Measurements from ENCODE around the gene LRRC74B. TPM values are rescaled to one million over a fixed set of nuclear protein-coding genes. Genes with fewer than 3 reads are reported as not detected.
A peak's percentile ranks its signal among the peaks of the same experiment; 100 is the strongest.

The LRRC74B gene
- total RNA-seq, 1 donor from 2014 or later = not detected

DNA sequence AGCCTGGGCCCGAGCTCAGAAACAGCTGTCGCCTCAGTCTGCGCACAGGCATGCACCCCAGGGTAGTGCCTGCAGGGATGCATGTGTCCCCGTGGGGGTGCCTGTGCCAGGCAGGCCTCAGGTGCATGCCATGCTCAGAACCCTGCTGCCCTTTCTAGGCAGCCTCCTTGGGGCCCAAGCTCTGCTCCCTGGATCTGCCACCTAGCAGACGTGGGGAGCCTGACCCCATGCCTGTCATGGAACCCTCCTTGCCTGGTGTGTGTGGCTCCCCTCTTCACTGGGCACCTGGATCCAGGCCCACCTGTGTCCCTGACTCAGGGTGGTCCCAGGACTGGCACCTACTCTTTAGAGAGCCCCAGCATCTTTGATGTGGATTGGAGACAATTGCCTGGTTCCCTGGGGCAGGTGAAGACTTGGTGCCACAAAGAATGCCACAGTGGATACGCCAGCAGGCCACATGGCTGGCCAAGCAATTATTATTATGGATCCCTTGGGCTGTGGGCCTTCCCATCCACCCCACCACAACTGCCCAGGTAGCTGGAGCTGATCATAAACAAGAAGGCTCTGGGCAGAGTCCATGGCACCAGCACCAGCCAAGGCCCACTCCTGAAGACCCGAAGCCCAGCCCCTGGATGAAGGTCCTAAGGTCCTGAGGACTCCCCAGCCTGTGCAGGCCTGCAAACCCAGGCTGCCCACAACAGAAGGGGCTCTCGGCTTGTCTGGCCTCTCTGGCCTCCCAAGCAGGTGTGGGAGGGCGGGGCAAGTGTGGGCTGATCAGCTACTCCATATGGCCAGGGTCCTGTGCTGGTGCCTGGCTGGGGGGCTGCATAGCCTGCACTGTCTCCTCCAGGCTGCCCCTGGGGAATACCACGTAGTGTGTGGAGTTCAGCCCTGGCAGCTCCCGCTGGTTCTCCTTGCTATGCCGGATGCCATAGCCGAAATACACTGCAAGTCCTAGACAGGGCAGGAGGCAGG, 17.2 kb upstream of the LRRC74B start:
- no peak for FAIRE-seq
- DNase-seq (ENCODE audit: low read depth) = no peak
- Histone ChIP-seq H3K36me3 (ENCODE audit: control insufficient read depth, insufficient read depth, low read length) (no peaks in the 10 kb centered on the region), H3K27me3 (ENCODE audit: control insufficient read depth, insufficient read depth, low read length) (peaks cover 2% of the 10 kb centered on the region), H3K4me3 (ENCODE audit: low read depth, low read length) (no peak overlapping the region)
- TF ChIP-seq, protein P1, sequence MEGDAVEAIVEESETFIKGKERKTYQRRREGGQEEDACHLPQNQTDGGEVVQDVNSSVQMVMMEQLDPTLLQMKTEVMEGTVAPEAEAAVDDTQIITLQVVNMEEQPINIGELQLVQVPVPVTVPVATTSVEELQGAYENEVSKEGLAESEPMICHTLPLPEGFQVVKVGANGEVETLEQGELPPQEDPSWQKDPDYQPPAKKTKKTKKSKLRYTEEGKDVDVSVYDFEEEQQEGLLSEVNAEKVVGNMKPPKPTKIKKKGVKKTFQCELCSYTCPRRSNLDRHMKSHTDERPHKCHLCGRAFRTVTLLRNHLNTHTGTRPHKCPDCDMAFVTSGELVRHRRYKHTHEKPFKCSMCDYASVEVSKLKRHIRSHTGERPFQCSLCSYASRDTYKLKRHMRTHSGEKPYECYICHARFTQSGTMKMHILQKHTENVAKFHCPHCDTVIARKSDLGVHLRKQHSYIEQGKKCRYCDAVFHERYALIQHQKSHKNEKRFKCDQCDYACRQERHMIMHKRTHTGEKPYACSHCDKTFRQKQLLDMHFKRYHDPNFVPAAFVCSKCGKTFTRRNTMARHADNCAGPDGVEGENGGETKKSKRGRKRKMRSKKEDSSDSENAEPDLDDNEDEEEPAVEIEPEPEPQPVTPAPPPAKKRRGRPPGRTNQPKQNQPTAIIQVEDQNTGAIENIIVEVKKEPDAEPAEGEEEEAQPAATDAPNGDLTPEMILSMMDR (IDR thresholded peaks at IDR 0.05; ENCODE audit: insufficient read depth, low read length, severe bottlenecking) = no peak

DNA sequence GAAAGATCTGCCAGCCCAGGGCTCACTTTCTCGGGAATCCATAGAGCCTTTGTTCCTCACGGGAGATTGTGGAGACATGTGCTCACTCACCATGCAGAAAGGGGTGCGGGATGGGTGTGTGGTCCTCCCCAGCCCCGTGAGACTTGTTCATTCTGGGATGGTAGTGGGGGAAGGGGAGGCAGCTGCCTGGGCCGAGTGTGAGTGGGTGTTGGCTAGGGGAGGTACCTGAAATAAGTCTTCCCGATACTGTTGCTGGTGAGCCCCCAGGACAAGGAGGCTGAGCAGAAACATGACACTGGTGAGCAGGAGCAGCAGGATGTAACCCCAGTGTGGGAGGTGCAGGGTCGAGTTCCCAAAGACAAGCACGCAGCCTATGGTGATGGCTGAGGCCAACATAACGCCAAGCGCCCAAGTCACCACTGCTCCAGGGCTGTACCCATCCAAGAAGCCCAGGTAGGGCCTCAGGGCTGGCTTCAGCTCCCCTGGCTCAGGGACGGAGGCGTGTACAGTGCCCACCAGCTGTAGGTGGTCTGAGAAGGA, 16.2 kb upstream of the LRRC74B start:
- no peak for FAIRE-seq
- TF ChIP-seq, protein P1 (IDR thresholded peaks at IDR 0.05; ENCODE audit: insufficient read depth, low read length, severe bottlenecking) = no peak
- H3K27me3 ChIP-seq (ENCODE audit: control insufficient read depth, insufficient read depth, low read length) = peaks cover 2% of the 10 kb centered on the region
- no peak for DNase-seq (ENCODE audit: low read depth)
- H3K4me3 ChIP-seq (ENCODE audit: low read depth, low read length) = no peak overlapping the region
- H3K36me3 ChIP-seq (ENCODE audit: control insufficient read depth, insufficient read depth, low read length) = no peaks in the 10 kb centered on the region

DNA sequence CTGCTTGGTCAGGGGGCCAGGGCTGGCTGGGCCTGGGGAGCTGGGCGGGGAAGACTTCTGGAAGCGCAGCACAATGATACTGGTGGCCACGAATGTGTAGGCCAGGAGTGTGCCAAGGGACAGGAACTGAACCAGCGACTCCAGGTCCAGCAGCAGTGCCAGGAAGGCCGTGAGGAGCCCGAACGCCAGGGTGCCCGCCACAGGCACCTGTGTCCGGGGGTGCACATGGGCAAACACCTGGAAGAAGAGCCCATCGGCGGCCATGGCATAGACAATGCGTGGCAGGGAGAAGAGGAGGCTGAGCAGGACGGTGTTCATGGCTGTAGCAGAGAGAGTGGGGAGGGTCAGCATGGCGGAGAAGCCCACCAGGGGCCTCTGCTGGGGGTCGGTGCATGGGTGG, 15.7 kb upstream of the LRRC74B start:
- DNase-seq (ENCODE audit: low read depth) (no peak), FAIRE-seq (no peak)
- TF ChIP-seq, protein P1 (IDR thresholded peaks at IDR 0.05; ENCODE audit: insufficient read depth, low read length, severe bottlenecking) = no peak
- Histone ChIP-seq H3K4me3 (ENCODE audit: low read depth, low read length) (no peak overlapping the region), H3K27me3 (ENCODE audit: control insufficient read depth, insufficient read depth, low read length) (peaks cover 2% of the 10 kb centered on the region), H3K36me3 (ENCODE audit: control insufficient read depth, insufficient read depth, low read length) (no peaks in the 10 kb centered on the region)

DNA sequence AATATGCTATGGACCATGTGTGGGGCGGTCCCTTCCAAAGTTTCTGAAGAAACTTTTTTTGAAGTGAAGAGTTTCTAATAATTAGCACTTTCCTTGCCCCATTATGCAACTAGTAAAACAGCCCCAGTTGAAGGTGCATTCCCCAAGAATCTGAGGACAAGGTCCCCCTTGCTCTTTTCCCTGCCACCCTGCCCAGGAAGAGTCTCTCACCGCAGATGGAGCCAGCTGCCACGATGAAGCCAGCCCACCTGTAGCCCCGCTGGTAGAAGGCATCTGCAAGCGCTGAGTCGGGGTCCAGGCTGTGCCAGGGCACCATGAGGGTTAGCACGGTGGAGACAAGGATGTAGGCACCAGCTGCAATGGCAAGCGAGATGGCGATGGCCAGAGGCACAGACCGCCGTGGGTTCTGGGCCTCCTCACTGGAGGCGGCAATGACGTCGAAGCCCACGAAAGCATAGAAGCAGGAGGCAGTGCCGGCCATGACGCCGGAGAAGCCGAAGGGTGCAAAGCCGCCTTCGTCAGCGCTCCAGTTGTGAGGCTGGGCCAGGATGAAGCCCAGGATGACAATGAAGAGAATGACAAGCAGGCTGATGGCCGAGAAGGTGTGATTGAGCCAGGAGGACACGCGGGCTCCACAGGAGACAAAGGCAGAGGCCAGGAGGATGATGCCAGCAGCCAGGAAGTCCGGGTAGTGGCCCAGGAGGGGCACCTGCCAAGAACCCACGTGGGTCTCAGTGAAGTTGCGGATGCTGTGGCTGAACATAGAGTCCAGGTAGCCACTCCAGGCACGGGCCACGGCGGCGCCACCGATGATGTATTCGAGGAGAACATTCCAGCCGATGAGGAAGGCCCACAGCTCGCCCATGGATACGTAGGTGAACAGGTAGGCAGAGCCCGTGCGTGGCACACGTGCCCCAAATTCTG, 14.9 kb upstream of the LRRC74B start:
- TF ChIP-seq, protein P1 (IDR thresholded peaks at IDR 0.05; ENCODE audit: insufficient read depth, low read length, severe bottlenecking) = no peak
- DNase-seq (ENCODE audit: low read depth) (no peak), FAIRE-seq (peak; percentile 47)
- H3K4me3 ChIP-seq (ENCODE audit: low read depth, low read length) = no peak overlapping the region
- no peaks in the 10 kb centered on the region for H3K36me3 ChIP-seq (ENCODE audit: control insufficient read depth, insufficient read depth, low read length)
- H3K27me3 ChIP-seq (ENCODE audit: control insufficient read depth, insufficient read depth, low read length) = peaks cover 2% of the 10 kb centered on the region

DNA sequence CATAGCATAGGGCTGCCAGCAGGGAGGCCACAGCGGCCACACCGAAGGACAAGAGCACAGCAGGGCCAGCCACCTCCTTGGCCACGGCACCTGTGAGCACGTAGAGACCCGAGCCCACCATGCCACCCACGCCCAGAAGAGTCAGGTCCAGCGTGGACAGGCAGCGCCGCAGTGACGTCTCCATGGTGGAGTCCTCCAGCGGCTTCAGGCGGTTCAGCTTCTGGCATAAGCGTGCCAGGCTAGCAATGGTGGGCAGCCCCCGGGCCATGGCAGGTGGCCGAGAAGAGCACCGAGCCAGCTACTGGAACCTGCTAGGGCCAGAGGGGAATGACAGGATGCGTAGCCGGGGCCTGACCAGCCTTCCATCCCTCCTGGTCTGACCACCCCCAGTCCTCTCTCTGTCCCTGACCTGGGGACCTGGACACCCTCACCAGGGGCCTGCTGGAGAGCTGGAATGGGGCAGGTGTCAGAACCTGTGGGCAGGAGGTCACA, 14.2 kb upstream of the LRRC74B start:
- peak overlapping the region; percentile 32 for H3K4me3 ChIP-seq (ENCODE audit: low read depth, low read length)

More for the DNA sequence above, 14.2 kb upstream of the LRRC74B start:
- TF ChIP-seq, protein P1 (IDR thresholded peaks at IDR 0.05; ENCODE audit: insufficient read depth, low read length, severe bottlenecking) = no peak
- Histone ChIP-seq H3K27me3 (ENCODE audit: control insufficient read depth, insufficient read depth, low read length) (peaks cover 2% of the 10 kb centered on the region), H3K36me3 (ENCODE audit: control insufficient read depth, insufficient read depth, low read length) (no peaks in the 10 kb centered on the region)
- no peak for FAIRE-seq
- DNase-seq (ENCODE audit: low read depth) = no peak

All from bronchial epithelial cell (primary cell).